HG02870 (cell line): Measurements from ENCODE around the gene TMEM192.
"Not testable (repeated sequence)": the region's sequence is repeated elsewhere in the genome, so short reads cannot be mapped to it uniquely, and the experiment has no call there.

ENCODE experiments used
- ATAC-seq: cut with Tn5 transposase; IDR thresholded peaks from one replicate; pipeline ENCODE4 v1.9.1; 2021; ENCODE audit warnings: mild to moderate bottlenecking, moderate library complexity; ENCODE audit not compliant: unreplicated experiment

Gene TMEM192

GRCh38 chr4:165112368-165113121 is at the start of gene TMEM192:
Gene TMEM192 (minus strand): TSS chr4:165112860. CDS start chr4:165112773, 87 bp downstream.
- ATAC-seq, result peak; percentile 94

- no peak for ATAC-seq
Observed at GRCh38 chr4:165158762-165159161, 46.1 kb upstream of the TMEM192 start.

GRCh38 chr4:165156906-165157305 is 44.2 kb upstream of the TMEM192 start:
- no peak for ATAC-seq

DNA sequence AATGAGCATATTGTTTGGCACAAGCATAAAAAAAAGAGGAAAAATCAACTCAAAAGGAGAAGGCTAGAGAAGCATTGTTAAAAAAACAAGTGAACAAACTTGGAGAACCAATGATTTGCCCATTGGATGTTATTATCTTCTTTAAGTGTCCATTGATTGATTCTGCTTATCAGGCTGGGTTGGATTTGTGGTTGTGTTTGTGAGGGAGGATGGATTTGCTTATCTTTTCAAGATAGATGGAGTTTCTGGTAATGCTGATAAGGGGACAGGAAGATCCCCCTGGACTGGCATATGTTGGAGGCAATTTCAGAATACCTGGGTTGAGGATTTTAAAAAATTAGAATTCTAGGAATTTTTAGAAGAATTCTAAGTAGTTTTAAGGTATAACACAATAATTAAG is 41.8 kb upstream of the TMEM192 start:
- ATAC-seq, result no peak

DNA sequence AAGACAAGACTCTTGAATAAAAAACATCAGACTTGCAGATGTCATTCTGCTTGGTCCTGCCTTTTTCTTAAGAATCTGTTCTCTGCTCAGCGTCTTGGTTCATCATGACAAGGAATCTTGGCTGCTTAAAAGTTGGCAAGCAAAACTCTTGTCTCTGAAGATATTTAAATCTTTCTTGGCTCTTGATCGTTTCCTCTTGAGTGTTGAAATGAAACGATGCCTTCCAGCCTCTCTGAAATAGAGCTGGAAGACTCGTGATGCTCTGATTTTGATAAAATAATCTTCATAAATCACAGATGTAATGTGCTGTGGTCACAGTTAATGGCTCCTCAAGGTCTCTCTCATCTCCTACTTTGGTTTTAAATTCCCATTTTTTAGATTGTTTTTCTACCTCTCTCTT is 39.9 kb upstream of the TMEM192 start:
- ATAC-seq, result no peak

GRCh38 chr4:165151734-165152133 is 39.1 kb upstream of the TMEM192 start:
- no peak for ATAC-seq

DNA sequence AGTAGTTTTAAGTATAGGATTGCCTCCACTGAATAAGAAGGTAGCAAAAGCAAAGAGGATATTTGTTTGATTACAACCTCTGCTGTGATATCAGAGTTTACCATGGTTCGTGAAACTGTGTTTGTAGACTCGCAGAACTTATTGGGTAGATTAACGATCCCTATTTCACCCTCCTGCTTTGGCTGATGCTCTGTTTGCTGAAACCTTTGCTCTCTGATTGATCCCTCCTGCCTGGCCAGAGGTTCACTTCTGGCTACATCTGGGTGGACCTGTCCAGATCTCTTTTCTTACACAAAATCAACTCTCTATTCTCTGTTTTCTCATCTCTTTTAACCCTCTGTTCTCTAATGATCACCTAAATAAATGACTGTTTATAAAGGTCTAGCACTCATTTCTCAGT is 37.9 kb upstream of the TMEM192 start:
- ATAC-seq, result no peak

GRCh38 chr4:165138843-165139242 is 26.2 kb upstream of the TMEM192 start:
- ATAC-seq, result no peak

GRCh38 chr4:165137205-165137604 is 24.5 kb upstream of the TMEM192 start:
- no peak for ATAC-seq

- ATAC-seq, result no peak
Observed at GRCh38 chr4:165136529-165136928, 23.9 kb upstream of the TMEM192 start.

- ATAC-seq, result no peak
Observed at GRCh38 chr4:165133150-165133549, 20.5 kb upstream of the TMEM192 start.

DNA sequence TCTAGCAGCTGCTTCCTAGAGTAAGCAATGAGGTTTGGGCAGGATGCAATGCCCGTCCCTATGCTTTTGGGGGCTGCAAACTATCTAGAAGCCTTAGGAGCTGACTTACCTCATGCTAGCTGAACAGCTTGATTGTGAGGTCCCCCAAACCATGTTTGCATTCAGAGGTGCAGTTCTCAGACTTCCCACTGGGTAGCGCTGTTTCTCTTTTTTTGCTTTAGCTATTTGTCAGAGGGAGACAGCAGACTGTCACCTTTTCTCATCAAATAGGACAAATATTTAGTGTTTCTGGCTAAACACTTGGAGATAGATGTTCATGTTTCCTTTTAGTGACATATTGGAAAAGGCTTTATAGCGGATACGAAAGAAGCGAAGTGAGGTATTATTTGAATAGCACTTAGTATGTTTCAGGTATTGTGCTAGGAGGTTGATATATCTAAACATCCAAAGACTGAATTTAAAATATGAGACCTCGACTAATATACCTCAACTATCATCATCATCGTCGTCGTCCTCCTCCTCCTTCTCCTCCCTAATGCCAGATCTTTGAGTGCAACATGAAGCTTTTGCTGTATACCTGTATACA is 18.7 kb upstream of the TMEM192 start:
- peak; percentile 75 for ATAC-seq

DNA sequence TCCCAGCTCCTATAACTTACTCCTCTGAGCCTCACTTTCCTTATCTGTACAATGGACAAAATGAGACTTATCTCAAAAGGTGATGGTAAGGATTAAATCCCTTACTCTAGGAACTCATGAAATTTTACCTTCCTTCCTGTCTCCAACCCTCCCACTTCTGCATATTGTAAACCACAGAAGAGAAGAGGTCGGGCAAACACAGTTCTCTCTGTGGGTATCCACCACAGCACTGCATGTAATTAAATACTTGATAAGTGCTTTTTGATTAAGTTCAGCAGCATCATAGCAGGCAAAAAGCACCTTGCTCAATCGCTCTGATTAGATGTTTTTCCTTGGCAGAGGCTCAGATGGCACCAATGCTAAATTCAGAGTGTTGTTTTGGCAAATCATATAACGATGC is 17.3 kb upstream of the TMEM192 start:
- ATAC-seq, result no peak

GRCh38 chr4:165125869-165126499 is 13.3 kb upstream of the TMEM192 start:
- not testable (repeated sequence) for ATAC-seq

DNA sequence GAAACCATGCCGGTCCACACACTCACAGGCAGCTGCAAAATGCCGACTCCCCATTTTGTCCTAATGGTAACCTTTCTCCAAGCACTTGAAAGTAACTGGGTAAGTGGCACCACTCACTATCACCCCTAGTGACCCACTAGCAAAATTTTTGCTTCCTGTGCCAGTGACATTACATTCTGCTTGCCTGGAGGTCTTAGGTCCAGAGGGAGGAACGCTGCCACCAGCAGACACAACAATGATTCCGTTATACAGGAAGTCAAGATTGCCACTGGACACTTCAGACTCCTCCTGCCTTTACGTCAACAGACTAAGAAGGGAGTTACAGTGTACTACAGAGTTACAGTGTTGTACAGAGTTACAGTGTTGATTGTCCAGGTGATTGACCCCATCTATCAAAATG is 11.8 kb upstream of the TMEM192 start:
- no peak for ATAC-seq

- ATAC-seq, result peak; percentile 93
Observed at GRCh38 chr4:165118256-165118909, 5.7 kb upstream of the TMEM192 start.

GRCh38 chr4:165115301-165115700 is 2.6 kb upstream of the TMEM192 start:
- ATAC-seq, result no peak

DNA sequence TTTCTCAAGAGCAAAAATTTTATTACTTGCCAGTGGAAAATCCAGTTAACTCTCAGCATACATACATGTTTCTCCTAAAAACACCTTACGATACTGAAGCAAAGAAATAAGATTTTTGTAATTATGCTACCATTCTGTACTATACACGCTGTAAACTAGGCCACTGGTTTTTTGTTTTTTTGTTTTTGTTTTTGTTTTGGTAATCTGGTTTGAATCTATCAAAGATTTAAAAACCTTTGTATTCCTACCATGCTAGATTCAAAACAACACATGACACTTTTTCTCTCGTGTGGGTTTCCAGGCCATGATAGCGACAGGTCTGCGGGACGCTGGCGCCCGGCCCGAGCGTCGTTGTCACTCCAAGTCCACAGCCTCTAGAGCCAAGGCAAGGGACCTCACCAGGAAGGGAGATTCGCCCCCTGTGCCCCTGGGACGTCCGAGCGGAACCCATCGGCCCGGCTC is 723 bp downstream of the TMEM192 start:
- no peak for ATAC-seq

DNA sequence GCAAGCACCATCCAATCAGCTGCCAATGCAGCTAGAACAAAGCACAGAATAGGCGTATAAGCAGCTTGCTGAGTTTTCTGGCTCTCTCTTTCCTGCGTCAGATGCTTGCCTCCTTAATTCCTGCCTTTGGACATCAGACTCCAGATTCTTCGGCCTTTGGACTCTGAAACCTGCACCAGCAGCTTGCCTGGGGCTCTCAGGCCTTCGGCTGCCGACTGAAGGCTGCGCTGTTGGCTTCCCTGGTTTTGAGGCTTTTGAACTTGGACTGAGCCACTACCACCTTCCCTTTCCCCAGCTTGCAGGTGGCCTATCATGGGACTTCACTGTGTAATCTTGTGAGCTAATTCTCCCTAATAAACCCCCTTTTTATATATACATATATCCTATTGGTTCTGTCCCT is 6.1 kb downstream of the TMEM192 start:
- no peak for ATAC-seq

DNA sequence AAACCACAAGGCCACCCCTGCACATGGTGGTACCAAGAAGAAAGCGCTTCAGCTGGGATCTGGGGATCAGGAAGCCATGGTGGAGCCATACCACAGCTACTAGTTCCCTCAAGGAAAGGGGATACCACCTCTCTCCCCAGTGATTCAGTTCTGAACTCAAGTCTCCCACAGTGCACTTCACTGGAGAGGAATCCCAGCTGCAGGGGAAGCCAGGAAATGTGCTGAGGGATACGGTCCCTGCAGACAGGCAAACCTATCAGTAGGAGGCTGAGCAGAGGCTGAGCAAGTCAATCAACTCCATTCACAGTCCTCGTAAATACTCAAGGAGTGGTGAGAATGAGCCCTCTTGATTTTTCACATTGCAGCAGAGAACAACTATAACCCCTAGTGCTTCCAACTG is 11.0 kb downstream of the TMEM192 start:
- no peak for ATAC-seq

GRCh38 chr4:165096776-165097175 is 15.9 kb downstream of the TMEM192 start:
- ATAC-seq, result no peak

- ATAC-seq, result no peak
Observed at GRCh38 chr4:165095291-165095690, 17.4 kb downstream of the TMEM192 start.
